ENCODE results near the gene EPS15. TPM values are rescaled to one million over a fixed set of nuclear protein-coding genes. Genes with fewer than 3 reads are reported as not detected.

Gene EPS15
- total and polyA plus RNA-seq, 2 donors (not counting 1 experiment from before 2014, with no cell fraction given): 40.3 to 151 TPM

- Mint-ChIP-seq H3K4me1 (peaks cover 15% of the 10 kb centered on the region), H3K27ac (no peak overlapping the region)
- intact Hi-C loops (cut with micrococcal nuclease): no loop called here
Measured at GRCh38 chr1:51525295-51525694, 6.2 kb upstream of the EPS15 start.

GRCh38 chr1:51524817-51525216 lies 5.8 kb upstream of the EPS15 start:
- no peak overlapping the region for H3K4me2 ChIP-seq (replicated peaks; ENCODE audit: low read depth, low read length, poor library complexity, severe bottlenecking)
- POLR2A ChIA-PET: no interaction called here
- no peak for TF ChIP-seq EZH2 (IDR thresholded peaks at IDR 0.05; ENCODE audit: borderline replicate concordance, insufficient read depth, low read depth, low read length, poor library complexity, severe bottlenecking)
- no peak for TF ChIP-seq CTCF (IDR thresholded peaks at IDR 0.05)
- no peak overlapping the region for H2AFZ ChIP-seq (ENCODE audit: insufficient read depth, low read depth, low read length, poor library complexity, severe bottlenecking)
- H3K27me3 ChIP-seq (replicated peaks in 1 of 4; ENCODE audit: control extremely low read depth in 1 of 4, control insufficient read depth in 3 of 4, insufficient read depth in 4 of 4, low read length in 3 of 4): no peaks in the 10 kb centered on the region
- H3K9me3 ChIP-seq (ENCODE audit: control extremely low read depth in 1 of 3, control insufficient read depth in 2 of 3, insufficient read depth in 1 of 3, low read length in 2 of 3): no peaks in the 10 kb centered on the region
- no peak overlapping the region for H3K27ac Mint-ChIP-seq
- no peak overlapping the region for H3K27ac ChIP-seq (ENCODE audit: low read length in 2 of 2)
- H3K4me1 ChIP-seq (ENCODE audit: control insufficient read depth in 2 of 2, insufficient read depth in 2 of 2, low read length in 2 of 2): peaks cover 5 to 8% of the 10 kb centered on the region in 2 donors
- no peaks in the 10 kb centered on the region for H3K79me2 ChIP-seq (ENCODE audit: control insufficient read depth, insufficient read depth, low read length)
- no peaks in the 10 kb centered on the region for H3K9me3 Mint-ChIP-seq (ENCODE audit: insufficient read depth)
- no peaks in the 10 kb centered on the region for H4K20me1 ChIP-seq (ENCODE audit: control insufficient read depth, insufficient read depth, low read length, poor library complexity, severe bottlenecking)
- ATAC-seq (ENCODE audit: low read depth) (no peak), DNase-seq (no peak)
- intact Hi-C loops (cut with micrococcal nuclease): loop anchor here (5.0 kb wide), 1 partner anchor 842 kb away; the partner anchor contains the start of gene CC2D1B
- no CpG with 5 or more reads among the region's 1 CpG for WGBS (ENCODE audit: insufficient coverage)
- no peak overlapping the region for H3K9ac ChIP-seq (ENCODE audit: low read length)
- H3K36me3 ChIP-seq (replicated peaks in 1 of 2; ENCODE audit: control extremely low read depth in 1 of 2, control insufficient read depth in 1 of 2, extremely low read depth in 1 of 2, insufficient read depth in 2 of 2, low read length in 1 of 2): no peaks in the 10 kb centered on the region
- CTCF ChIA-PET: interaction anchor here (2.1 kb wide), 1 partner anchor 10 kb away, joined by 11 read pairs; no protein-coding TSS in a partner anchor
- H3K4me3 ChIP-seq (ENCODE audit: control extremely low read depth in 1 of 5, extremely low read depth in 1 of 5, insufficient read depth in 1 of 5, low read depth in 2 of 5, low read length in 4 of 5): no peak overlapping the region
- no peak overlapping the region for H3K4me3 Mint-ChIP-seq
- H3K4me1 Mint-ChIP-seq: peaks cover 19% of the 10 kb centered on the region
- no peaks in the 10 kb centered on the region for H3K27me3 Mint-ChIP-seq

More at GRCh38 chr1:51525295-51525694, 6.2 kb upstream of the EPS15 start:
- H3K79me2 ChIP-seq (ENCODE audit: control insufficient read depth, insufficient read depth, low read length): no peaks in the 10 kb centered on the region
- no peaks in the 10 kb centered on the region for H3K36me3 ChIP-seq (replicated peaks in 1 of 2; ENCODE audit: control extremely low read depth in 1 of 2, control insufficient read depth in 1 of 2, extremely low read depth in 1 of 2, insufficient read depth in 2 of 2, low read length in 1 of 2)
- POLR2A ChIA-PET: no interaction called here
- H3K9ac ChIP-seq (ENCODE audit: low read length): no peak overlapping the region
- no peaks in the 10 kb centered on the region for H4K20me1 ChIP-seq (ENCODE audit: control insufficient read depth, insufficient read depth, low read length, poor library complexity, severe bottlenecking)
- DNase-seq: no peak
- H3K27me3 ChIP-seq (replicated peaks in 1 of 4; ENCODE audit: control extremely low read depth in 1 of 4, control insufficient read depth in 3 of 4, insufficient read depth in 4 of 4, low read length in 3 of 4): no peaks in the 10 kb centered on the region
- H3K9me3 ChIP-seq (ENCODE audit: control extremely low read depth in 1 of 3, control insufficient read depth in 2 of 3, insufficient read depth in 1 of 3, low read length in 2 of 3): no peaks in the 10 kb centered on the region
- TF ChIP-seq CTCF (IDR thresholded peaks at IDR 0.05) (no peak), EZH2 (IDR thresholded peaks at IDR 0.05; ENCODE audit: borderline replicate concordance, insufficient read depth, low read depth, low read length, poor library complexity, severe bottlenecking) (no peak)
- Mint-ChIP-seq H3K4me3 (no peak overlapping the region), H3K9me3 (ENCODE audit: insufficient read depth) (no peaks in the 10 kb centered on the region), H3K27me3 (no peaks in the 10 kb centered on the region)
- H3K4me2 ChIP-seq (replicated peaks; ENCODE audit: low read depth, low read length, poor library complexity, severe bottlenecking): no peak overlapping the region
- no peak for ATAC-seq (ENCODE audit: low read depth)
- WGBS (ENCODE audit: insufficient coverage): 100% methylated on average over 2 of the region's 2 CpGs
- H3K4me1 ChIP-seq (ENCODE audit: control insufficient read depth in 2 of 2, insufficient read depth in 2 of 2, low read length in 2 of 2): peaks cover 4 to 5% of the 10 kb centered on the region in 2 donors
- H2AFZ ChIP-seq (ENCODE audit: insufficient read depth, low read depth, low read length, poor library complexity, severe bottlenecking): no peak overlapping the region
- CTCF ChIA-PET: interaction anchor here (2.1 kb wide), 1 partner anchor 10 kb away, joined by 11 read pairs; no protein-coding TSS in a partner anchor
- no peak overlapping the region for H3K27ac ChIP-seq (ENCODE audit: low read length in 2 of 2)
- H3K4me3 ChIP-seq (ENCODE audit: control extremely low read depth in 1 of 5, extremely low read depth in 1 of 5, insufficient read depth in 1 of 5, low read depth in 2 of 5, low read length in 4 of 5): no peak overlapping the region

Measured in B cell (primary cell).